Measurements from ENCODE around the gene PTPRR.

- no peak for TF ChIP-seq CTCF (IDR thresholded peaks at IDR 0.05; ENCODE audit: low read depth, low read length)
- TF ChIP-seq POLR2A (IDR thresholded peaks at IDR 0.05; ENCODE audit: extremely low read depth, insufficient read length) = no peak
- no peak for TF ChIP-seq MAX (IDR thresholded peaks at IDR 0.05; ENCODE audit: low read depth, low read length)
These were observed 131.8 kb downstream of the PTPRR start for GRCh38 chr12:70788774-70789173.
